C4-2B (cell line): Measurements from ENCODE around the gene CTPS1.

Experiments
- H3K27ac ChIP-seq: fragments of 450-650 bp; 2 replicates; pipeline ENCODE4 v1.5.1; 2017
- CTCF ChIP-seq: fragments of 450-650 bp; conservative IDR thresholded peaks from 2 replicates; pipeline ENCODE4 v1.5.1; 2017; ENCODE audit warnings: mild to moderate bottlenecking
- ZFX ChIP-seq: fragments of 450-650 bp; IDR thresholded peaks from 2 replicates; pipeline ENCODE4 v1.6.1; 2017

The CTPS1 gene

DNA sequence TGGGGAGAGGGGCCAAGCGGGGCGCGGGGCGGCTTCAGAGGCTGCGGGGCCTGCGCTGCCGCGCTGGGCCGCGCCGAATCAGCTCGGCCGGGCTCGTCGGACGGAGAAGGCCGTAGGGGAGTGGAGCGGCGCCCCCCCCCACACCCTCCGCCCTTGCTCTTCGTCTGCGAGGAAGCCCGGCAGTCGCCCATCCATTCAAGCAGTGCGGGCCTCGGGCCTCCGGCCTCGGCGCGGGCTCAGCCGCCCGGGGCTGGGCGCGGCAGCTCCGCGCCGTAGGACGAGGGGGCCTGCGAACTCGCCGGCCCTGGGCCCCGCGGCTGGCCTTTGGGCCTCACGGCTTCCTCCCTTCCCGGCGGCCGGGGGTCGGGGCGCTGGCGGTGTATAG lies 564 bp downstream of the CTPS1 start:
- TF ChIP-seq CTCF (no peak), ZFX (peak; percentile 93)
- peak overlapping the region; percentile 98 for H3K27ac ChIP-seq

GRCh38 chr1:40980453-40981121 lies 1.1 kb downstream of the CTPS1 start:
- peak overlapping the region; percentile 98 for H3K27ac ChIP-seq
- TF ChIP-seq CTCF (no peak), ZFX (peak; percentile 76)

GRCh38 chr1:40981691-40982448 lies 2.4 kb downstream of the CTPS1 start:
- no peak for TF ChIP-seq ZFX
- TF ChIP-seq CTCF = no peak

GRCh38 chr1:40982721-40983120 lies 3.2 kb downstream of the CTPS1 start:
- H3K27ac ChIP-seq = no peak overlapping the region
- TF ChIP-seq ZFX = no peak
- no peak for TF ChIP-seq CTCF

More at GRCh38 chr1:40981691-40982448, 2.4 kb downstream of the CTPS1 start:
- H3K27ac ChIP-seq = no peak overlapping the region

GRCh38 chr1:40983286-40983685 lies 3.8 kb downstream of the CTPS1 start:
- no peak for TF ChIP-seq ZFX
- TF ChIP-seq CTCF = no peak
- H3K27ac ChIP-seq = no peak overlapping the region

- H3K27ac ChIP-seq = no peak overlapping the region
- no peak for TF ChIP-seq ZFX
- TF ChIP-seq CTCF = no peak
Measured at GRCh38 chr1:40984066-40984465, 4.6 kb downstream of the CTPS1 start.

DNA sequence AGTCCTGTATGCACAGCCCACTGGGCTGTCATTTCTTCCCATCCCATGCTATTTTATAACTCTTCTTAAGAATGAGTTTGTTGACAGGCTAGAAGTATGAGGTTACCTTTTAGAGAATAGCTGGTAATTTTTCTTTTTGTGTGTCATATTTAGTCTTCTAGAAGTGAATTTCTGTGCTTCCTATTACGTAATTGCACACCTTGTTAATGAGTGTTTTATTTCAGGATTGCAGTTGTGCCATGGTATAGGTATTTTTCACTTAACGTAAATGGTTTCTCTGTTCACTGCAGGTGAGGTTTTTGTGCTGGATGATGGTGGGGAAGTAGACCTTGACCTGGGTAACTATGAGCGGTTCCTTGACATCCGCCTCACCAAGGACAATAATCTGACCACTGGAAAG lies 5.0 kb downstream of the CTPS1 start:
- H3K27ac ChIP-seq = no peak overlapping the region
- TF ChIP-seq ZFX (no peak), CTCF (no peak)
